K562 (cell line): Measurements from ENCODE around the gene TTC23L. TPM values are rescaled to one million over a fixed set of nuclear protein-coding genes. Genes with fewer than 3 reads are reported as not detected.
A peak's percentile ranks its signal among the peaks of the same experiment; 100 is the strongest.

Experiments
- ATAC-seq: fragments of 200-7000 bp; cut with Tn5 transposase; 3 replicates; pipeline ENCODE4 v1.9.1; 2020; ENCODE audit warnings: moderate library complexity
- BruUV-seq: library from RNA; stranded (reverse); fragments of 400-500 nt; replicated peaks from 2 replicates; lab custom pipeline; 2021; lab: Mats Ljungman, UMichigan
- CTCF ChIA-PET: fragments of 300-600 bp; formaldehyde crosslinking; extraction: SDS; loops from one replicate; lab custom pipeline; 2021; ENCODE audit warnings: low intra/inter-chr PET ratio; lab: Yijun Ruan, JAX
- POLR2A ChIA-PET: fragments of 300-600, 350-650 bp; sonication (Branson Sonifier 250); formaldehyde crosslinking; extraction: SDS; loops from one replicate; lab custom pipeline; 2021; ENCODE audit warnings: antibody characterized with exemption, inconsistent platforms; lab: Yijun Ruan, JAX
- DNase-seq, 4 experiments: peaks; one replicate each; pipeline versions ENCODE4 v3.0.0 to v3.0.0-alpha.2; 2011 to 2018; ENCODE audit warnings: low spot score in 3 of 4, mixed read lengths in 3 of 4; ENCODE audit errors: extremely low read depth in 1 of 4
- FAIRE-seq: peaks from 2 replicates; lab custom pipeline; 2011; peaks lifted over from hg19 to GRCh38; lab: Jason Lieb, UNC
- H2AFZ ChIP-seq: 2 replicates; pipeline ENCODE4 v1.6.0; 2011; ENCODE audit warnings: low read depth, low read length, control low read depth, inconsistent platforms
- H3K27ac ChIP-seq: fragments of 200-600 bp; 3 replicates; pipeline ENCODE4 v1.8.0; 2011; ENCODE audit warnings: low read depth, mild to moderate bottlenecking, control low read depth, inconsistent platforms, low read length, moderate library complexity, mixed read lengths; ENCODE audit errors: extremely low read depth
- H3K27me3 ChIP-seq, 2 experiments: fragments of 300-600 bp in 1 of 2; 2 replicates in 1 of 2; 3 replicates in 1 of 2; pipeline versions ENCODE4 v1.6.0 to v1.8.0; 2011; ENCODE audit warnings: inconsistent platforms in 2 of 2, low read length in 2 of 2, mild to moderate bottlenecking in 1 of 2, mixed read lengths in 1 of 2, moderate library complexity in 1 of 2; ENCODE audit not compliant: control insufficient read depth in 2 of 2, insufficient read depth in 2 of 2
- H3K36me3 ChIP-seq: fragments of 300-600 bp; 3 replicates; pipeline ENCODE4 v1.8.0; 2011; ENCODE audit warnings: mild to moderate bottlenecking, low read length, inconsistent platforms; ENCODE audit not compliant: control insufficient read depth, insufficient read depth
- H3K4me1 ChIP-seq, 2 experiments: fragments of 200-600 bp in 1 of 2; replicated peaks in 1 of 2; 2 replicates in 1 of 2; 3 replicates in 1 of 2; pipeline versions ENCODE4 v1.5.1 to v1.8.0; 2011; ENCODE audit warnings: inconsistent platforms in 2 of 2, low read length in 2 of 2, mild to moderate bottlenecking in 1 of 2, mixed read lengths in 1 of 2, moderate library complexity in 1 of 2; ENCODE audit not compliant: control insufficient read depth in 2 of 2, insufficient read depth in 2 of 2
- H3K4me2 ChIP-seq: 2 replicates; pipeline ENCODE4 v1.6.1; 2011; ENCODE audit warnings: low read length, control low read depth, inconsistent platforms, mixed read lengths; ENCODE audit not compliant: insufficient read depth
- H3K4me3 ChIP-seq: fragments of 200-600 bp; sonication (generic), shearing (Covaris generic); 2 replicates; pipeline ENCODE4 v1.5.1; 2016; ENCODE audit warnings: control low read depth, inconsistent platforms
- H3K79me2 ChIP-seq: fragments of 200-600 bp; 3 replicates; pipeline ENCODE4 v1.8.0; 2011; ENCODE audit warnings: low read length, inconsistent platforms; ENCODE audit not compliant: control insufficient read depth, insufficient read depth
- H3K9ac ChIP-seq, 2 experiments: 2 replicates each; pipeline versions ENCODE4 v1.6.0 to v1.6.1; 2011; ENCODE audit warnings: low read depth in 2 of 2, low read length in 2 of 2, control low read depth in 1 of 2, inconsistent platforms in 1 of 2, mild to moderate bottlenecking in 1 of 2, mixed read lengths in 1 of 2; ENCODE audit not compliant: insufficient read depth in 1 of 2
- H3K9me1 ChIP-seq: one replicate; pipeline ENCODE4 v1.6.0; 2011; ENCODE audit warnings: inconsistent platforms, mild to moderate bottlenecking, low read length, moderate library complexity; ENCODE audit not compliant: control insufficient read depth, insufficient read depth
- H3K9me3 ChIP-seq: replicated peaks from 2 replicates; pipeline ENCODE4 v1.5.1; 2011; ENCODE audit warnings: low read depth, low read length, inconsistent platforms; ENCODE audit not compliant: control insufficient read depth, insufficient read depth
- H4K20me1 ChIP-seq: replicated peaks from 2 replicates; pipeline ENCODE4 v1.6.1; 2011; ENCODE audit warnings: low read length, inconsistent platforms, mixed read lengths; ENCODE audit not compliant: control insufficient read depth, insufficient read depth
- ARHGAP35 ChIP-seq: fragments of 450-650 bp; IDR thresholded peaks from 2 replicates; pipeline ENCODE4 v1.6.1; 2018; ENCODE audit not compliant: partially characterized antibody
- IFI16 ChIP-seq: fragments of 250-450 bp; sonication (Bioruptor Pico); IDR thresholded peaks from 2 replicates; pipeline ENCODE4 v2.1.2; 2022; ENCODE audit warnings: mild to moderate bottlenecking, inconsistent platforms
- JUND ChIP-seq, 2 experiments: IDR thresholded peaks; 2 replicates in 1 of 2; 3 replicates in 1 of 2; pipeline ENCODE4 v1.6.1; 2011; ENCODE audit warnings: borderline replicate concordance in 2 of 2, low read depth in 2 of 2, low read length in 2 of 2, improper control_type of control experiment in 1 of 2, missing biosample characterization in 1 of 2, missing genetic modification characterization in 1 of 2, missing genetic modification reagents in 1 of 2
- KLF6 ChIP-seq: fragments of 250-450 bp; sonication (Bioruptor Pico); IDR thresholded peaks from 2 replicates; pipeline ENCODE4 v1.4.0; 2020; ENCODE audit warnings: mild to moderate bottlenecking, moderate library complexity, borderline replicate concordance
- MAX ChIP-seq: sonication (generic); formaldehyde crosslinking; IDR thresholded peaks from 2 replicates; pipeline ENCODE4 v1.9.0; 2022; ENCODE audit warnings: mild to moderate bottlenecking, missing genetic modification reagents
- MYBL2 ChIP-seq, 2 experiments: fragments of 450-650 bp in 1 of 2; sonication (generic) in 1 of 2; formaldehyde crosslinking in 1 of 2; IDR thresholded peaks; 2 replicates each; pipeline versions ENCODE4 v1.6.1 to v1.8.1; 2017 to 2022; ENCODE audit warnings: borderline replicate concordance in 1 of 2, inconsistent platforms in 1 of 2, low read depth in 1 of 2, mild to moderate bottlenecking in 1 of 2, missing genetic modification reagents in 1 of 2, moderate library complexity in 1 of 2
- NFRKB ChIP-seq: fragments of 450-650 bp; IDR thresholded peaks from 2 replicates; pipeline ENCODE4 v1.6.1; 2016; ENCODE audit warnings: low read depth
- PML ChIP-seq: IDR thresholded peaks from 2 replicates; pipeline ENCODE4 v1.6.1; 2012; ENCODE audit warnings: low read length, inconsistent platforms
- POLR2A ChIP-seq: fragments of 450-650 bp; conservative IDR thresholded peaks from 2 replicates; pipeline ENCODE4 v1.6.1; 2016
- POLR2AphosphoS2 ChIP-seq: IDR thresholded peaks from 2 replicates; pipeline ENCODE4 v1.6.1; 2012; ENCODE audit warnings: low read length, improper control_type of control experiment
- POLR2AphosphoS5 ChIP-seq: IDR thresholded peaks from 2 replicates; pipeline ENCODE4 v1.6.1; 2011; ENCODE audit warnings: mild to moderate bottlenecking, low read depth, low read length, moderate library complexity; ENCODE audit not compliant: control insufficient read depth, insufficient read depth
- POLR2B ChIP-seq: fragments of 450-650 bp; IDR thresholded peaks from 2 replicates; pipeline ENCODE4 v1.6.1; 2018; ENCODE audit warnings: low read depth; ENCODE audit not compliant: partially characterized antibody
- USF2 ChIP-seq: sonication (generic); formaldehyde crosslinking; IDR thresholded peaks from 2 replicates; pipeline ENCODE4 v1.5.0; 2020; ENCODE audit warnings: missing genetic modification reagents
- ZKSCAN3 ChIP-seq: fragments of 250-450 bp; sonication (Bioruptor Pico); IDR thresholded peaks from 2 replicates; pipeline ENCODE4 v1.4.0; 2020
- ZNF165 ChIP-seq: fragments of 250-450 bp; sonication (Bioruptor Pico); IDR thresholded peaks from 2 replicates; pipeline ENCODE4 v1.4.0; 2020; ENCODE audit warnings: borderline replicate concordance
- ZNF354B ChIP-seq: fragments of 250-450 bp; sonication (Bioruptor Pico); IDR thresholded peaks from 2 replicates; pipeline ENCODE4 v1.4.0; 2020
- WGBS: fragments of 100-300 bp; shearing (Covaris generic); methylation state at CpG from one replicate; pipeline ENCODE4 v1.1.6; 2016; ENCODE audit warnings: low coverage, mixed read lengths; ENCODE audit not compliant: insufficient coverage; ENCODE audit errors: missing lambda C conversion rate; 5-methylcytosine and 5-hydroxymethylcytosine counted together
- in situ Hi-C: fragments of 300-500 bp; cut with MboI; formaldehyde crosslinking; loops from 4 replicates; pipeline ENCODE4 v1.15.0; 2018; ENCODE audit warnings: inconsistent platforms, mixed read lengths
- intact Hi-C: fragments of 100-400 bp; cut with micrococcal nuclease; formaldehyde crosslinking; loops from 2 replicates; pipeline ENCODE4 v1.14.2; 2022
- polyA plus RNA-seq, 8 experiments: library from polyadenylated mRNA; depleted of rRNA in 4 of 8; stranded (reverse) in 5 of 8; unstranded in 3 of 8; fragments of >200 nt; fragmentation: Nextera tagmentation in 2 of 8; fragmentation: Illumina TruSeq in 1 of 8; extraction: Ambion mirVana in 2 of 8; extraction: Trizol in 1 of 8; gene quantifications; 2 replicates each; pipeline versions ENCODE4 v1.2.1 to v1.2.3, GENCODE V29; 2011 to 2014; ENCODE audit warnings: inconsistent platforms in 1 of 8, missing spikeins in 1 of 8
- total RNA-seq, 7 experiments: library from RNA; depleted of rRNA in 6 of 7; stranded (reverse); fragments of >200 nt in 6 of 7; fragmentation: Illumina TruSeq in 2 of 7; extraction: Trizol in 2 of 7; gene quantifications; 2 replicates each; pipeline versions ENCODE4 v1.2.1 to v1.2.3, GENCODE V29; 2011 to 2021; ENCODE audit warnings: low replicate concordance in 1 of 7
- TF ChIP-seq, protein P1 (sequence below): fragments of 450-650 bp; IDR thresholded peaks from 2 replicates; pipeline ENCODE4 v1.6.1; 2018; ENCODE audit warnings: mild to moderate bottlenecking, low read depth; ENCODE audit not compliant: partially characterized antibody

The TTC23L gene
- total and polyA plus RNA-seq, 9 of the 15 experiments (the other 6 are each of a cell fraction or from before 2014, with no cell fraction given): 0.03 to 0.32 (median 0.14) TPM; not detected in 2

- ATAC-seq (no peak), FAIRE-seq (no peak), DNase-seq (no peak)
- WGBS: 76% methylated on average over 5 of the region's 5 CpGs
- Histone ChIP-seq H3K27me3 (no peaks in the 10 kb centered on the region), H3K36me3 (peaks cover 64% of the 10 kb centered on the region), H4K20me1 (no peaks in the 10 kb centered on the region), H3K27ac (peak overlapping the region; percentile 47; the same call in 2 of the 3 replicates), H2AFZ (no peak overlapping the region), H3K9me3 (no peaks in the 10 kb centered on the region), H3K79me2 (peaks cover 64% of the 10 kb centered on the region), H3K4me3 (no peak overlapping the region), H3K9me1 (no peaks in the 10 kb centered on the region), H3K4me2 (no peak overlapping the region), H3K9ac (no peak overlapping the region), H3K4me1 (peaks cover 18 to 34% of the 10 kb centered on the region in 2 experiments)
- BruUV-seq: no TSS peak
- POLR2A ChIA-PET: interaction anchor here (3.7 kb wide), 1 partner anchor 11 kb away, joined by 67 read pairs; the partner anchor contains the start of genes BRIX1 and RAD1
- TF ChIP-seq POLR2AphosphoS5 (peak; percentile 39; the same call in 1 of the 2 replicates), POLR2B (peak; percentile 42), ZKSCAN3 (no peak), USF2 (CRISPR knock-in tag) (no peak), NFRKB (no peak), ARHGAP35 (no peak), IFI16 (no peak), JUND (IDR thresholded peaks at IDR 0.05; ENCODE audit: borderline replicate concordance, low read depth, low read length) (no peak), JUND (tag; IDR thresholded peaks at IDR 0.05; ENCODE audit: borderline replicate concordance, low read depth, low read length) (no peak), KLF6 (CRISPR knock-in tag) (no peak), POLR2AphosphoS2 (peak; percentile 65; the same call in 1 of the 2 replicates), ZNF165 (CRISPR knock-in tag) (no peak), MYBL2 (IDR thresholded peaks at IDR 0.05; ENCODE audit: low read depth) (no peak), MYBL2 (CRISPR knock-in tag; IDR thresholded peaks at IDR 0.05; ENCODE audit: borderline replicate concordance) (no peak), ZNF354B (CRISPR knock-in tag) (no peak), POLR2A (peak; percentile 64; the same call in 1 of the 2 replicates), PML (0 out of 2 replicates have a peak, but pooled peaks have one; percentile 13), MAX (CRISPR knock-in tag) (no peak)
- TF ChIP-seq, protein P1, sequence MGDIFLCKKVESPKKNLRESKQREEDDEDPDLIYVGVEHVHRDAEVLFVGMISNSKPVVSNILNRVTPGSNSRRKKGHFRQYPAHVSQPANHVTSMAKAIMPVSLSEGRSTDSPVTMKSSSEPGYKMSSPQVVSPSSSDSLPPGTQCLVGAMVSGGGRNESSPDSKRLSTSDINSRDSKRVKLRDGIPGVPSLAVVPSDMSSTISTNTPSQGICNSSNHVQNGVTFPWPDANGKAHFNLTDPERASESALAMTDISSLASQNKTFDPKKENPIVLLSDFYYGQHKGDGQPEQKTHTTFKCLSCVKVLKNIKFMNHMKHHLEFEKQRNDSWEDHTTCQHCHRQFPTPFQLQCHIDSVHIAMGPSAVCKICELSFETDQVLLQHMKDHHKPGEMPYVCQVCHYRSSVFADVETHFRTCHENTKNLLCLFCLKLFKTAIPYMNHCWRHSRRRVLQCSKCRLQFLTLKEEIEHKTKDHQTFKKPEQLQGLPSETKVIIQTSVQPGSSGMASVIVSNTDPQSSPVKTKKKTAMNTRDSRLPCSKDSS: no peak
- in situ Hi-C loops: no loop called here
- CTCF ChIA-PET: no interaction called here
- intact Hi-C loops: no loop called here
These were observed 88.8 kb downstream of the TTC23L start for GRCh38 chr5:34927785-34928184.
